NB4 (cell line): ENCODE results near the gene TARBP1.

Experiments used
- CTCF ChIP-seq: IDR thresholded peaks from one replicate; pipeline ENCODE4 v1.5.1; 2012; ENCODE audit warnings: low read depth, low read length
- POLR2A ChIP-seq: IDR thresholded peaks from 2 replicates; pipeline ENCODE4 v1.6.1; 2011; ENCODE audit warnings: mild to moderate bottlenecking; ENCODE audit not compliant: insufficient read length; ENCODE audit errors: extremely low read depth

DNA sequence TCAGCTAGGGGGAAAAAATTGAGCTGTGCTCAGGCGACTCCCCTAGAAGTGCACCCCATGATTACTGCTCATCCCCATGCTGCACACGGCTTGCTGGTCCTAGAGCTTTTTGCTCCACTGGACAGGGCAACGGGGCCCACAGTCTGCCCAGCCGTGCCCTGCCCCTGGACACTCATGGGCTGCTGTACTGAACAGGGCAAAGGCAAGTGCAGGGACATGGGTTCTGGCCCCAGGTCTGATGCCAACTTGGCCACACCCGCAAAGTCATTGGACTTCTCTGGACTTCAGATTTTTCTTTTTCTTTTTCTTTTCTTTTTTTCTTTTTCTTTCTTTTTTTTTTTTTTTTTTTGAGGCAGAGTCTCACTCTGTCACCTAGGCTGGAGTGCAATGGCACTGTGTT lies 42.9 kb upstream of the TARBP1 start:
- no peak for TF ChIP-seq POLR2A
- TF ChIP-seq CTCF, result no peak
